Gastrocnemius medialis (tissue), 4 donors: ENCODE results near the gene TP53TG3B.
"Not testable (repeated sequence)": the region's sequence is repeated elsewhere in the genome, so short reads cannot be mapped to it uniquely, and the experiment has no call there.

Experiments used
- CTCF ChIP-seq, 5 experiments: fragments of 450-650 bp in 3 of 5; fragments of 200-600 bp in 2 of 5; sonication (generic) in 2 of 5; IDR thresholded peaks in 4 of 5; conservative IDR thresholded peaks in 1 of 5; 1 replicate in 4 of 5; 2 replicates in 1 of 5; pipeline ENCODE4 v1.5.1; 2016 to 2019; ENCODE audit warnings: antibody characterized with exemption in 5 of 5, mild to moderate bottlenecking in 3 of 5, moderate library complexity in 3 of 5
- POLR2A ChIP-seq, 2 donors: fragments of 450-650 bp; IDR thresholded peaks; one replicate each; pipeline ENCODE4 v1.6.1; 2017; ENCODE audit warnings: antibody characterized with exemption in 2 of 2, mild to moderate bottlenecking in 2 of 2, moderate library complexity in 2 of 2

DNA sequence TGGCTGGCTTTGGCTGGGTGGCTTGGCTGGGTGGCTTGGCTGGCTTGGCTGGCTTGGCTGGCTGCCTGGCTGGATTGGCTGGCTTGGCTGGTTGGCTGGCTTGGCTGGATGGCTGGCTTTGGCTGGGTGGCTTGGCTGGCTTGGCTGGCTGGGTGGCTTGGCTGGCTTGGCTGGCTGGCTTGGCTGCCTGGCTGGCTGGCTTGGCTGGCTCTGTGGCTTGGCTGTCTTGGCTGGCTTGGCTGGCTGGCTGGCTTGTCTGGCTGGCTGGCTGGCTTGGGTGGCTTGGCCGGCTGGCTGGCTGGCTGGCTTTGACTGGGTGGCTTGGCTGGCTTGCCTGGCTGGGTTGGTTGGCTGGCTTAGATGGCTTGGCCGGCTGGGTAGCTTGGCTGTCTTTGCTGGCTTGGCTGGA lies 22.1 kb upstream of the TP53TG3B start:
- not testable (repeated sequence) for TF ChIP-seq CTCF (IDR thresholded peaks at IDR 0.05 in 4 of 5, conservative IDR thresholded peaks at IDR 0.05 in 1 of 5); POLR2A (IDR thresholded peaks at IDR 0.05)
